OCI-LY7 (cell line): ENCODE data around the gene AVPR2. TPM values are rescaled to one million over a fixed set of nuclear protein-coding genes. Genes with fewer than 3 reads are reported as not detected.

Experiments
- BruUV-seq: library from RNA; stranded (reverse); fragments of 400-500 nt; replicated peaks from 2 replicates; lab custom pipeline; 2021; lab: Mats Ljungman, UMichigan
- CTCF ChIA-PET: fragments of 300-600 bp; sonication (Branson Sonifier 250); formaldehyde crosslinking; loops from one replicate; lab custom pipeline; 2022; ENCODE audit warnings: antibody characterized with exemption; ENCODE audit not compliant: unreplicated experiment; lab: Charles Lee
- POLR2A ChIA-PET: fragments of 300-600 bp; sonication (Branson Sonifier 250); formaldehyde crosslinking; loops from one replicate; lab custom pipeline; 2022; ENCODE audit warnings: antibody characterized with exemption; lab: Charles Lee
- DNase-seq: peaks from one replicate; pipeline ENCODE4 v3.0.0-alpha.2; 2015; ENCODE audit warnings: low spot score
- H2AFZ ChIP-seq: fragments of 200-600 bp; sonication (generic), shearing (Covaris generic); 2 replicates; pipeline ENCODE4 v1.6.1; 2014; ENCODE audit warnings: mild to moderate bottlenecking, antibody characterized with exemption, low read length, moderate library complexity
- H3K27ac ChIP-seq: fragments of 200-600 bp; sonication (generic); 2 replicates; pipeline ENCODE4 v1.5.1; 2014; ENCODE audit warnings: mixed run types, low read depth, mild to moderate bottlenecking, moderate library complexity, low read length, inconsistent platforms; ENCODE audit not compliant: poor library complexity, severe bottlenecking
- H3K36me3 ChIP-seq: fragments of 200-600 bp; sonication (generic); 2 replicates; pipeline ENCODE4 v1.6.1; 2014; ENCODE audit warnings: mild to moderate bottlenecking, antibody characterized with exemption, low read length, moderate library complexity, mixed read lengths; ENCODE audit not compliant: insufficient read depth
- H3K4me1 ChIP-seq: fragments of 200-600 bp; sonication (generic); 2 replicates; pipeline ENCODE4 v1.5.1; 2014; ENCODE audit warnings: mild to moderate bottlenecking, low read length; ENCODE audit not compliant: insufficient read depth, poor library complexity, severe bottlenecking
- H3K4me2 ChIP-seq: fragments of 200-600 bp; sonication (generic); 2 replicates; pipeline ENCODE4 v1.6.1; 2014; ENCODE audit warnings: mild to moderate bottlenecking, low read length
- H3K4me3 ChIP-seq: fragments of 200-600 bp; sonication (generic); 2 replicates; pipeline ENCODE4 v1.5.1; 2014; ENCODE audit warnings: mild to moderate bottlenecking, low read depth, low read length; ENCODE audit not compliant: poor library complexity, severe bottlenecking
- H3K79me2 ChIP-seq: fragments of 200-600 bp; sonication (generic); 2 replicates; pipeline ENCODE4 v1.6.1; 2016; ENCODE audit warnings: low read depth, mild to moderate bottlenecking, low read length, moderate library complexity, mixed read lengths; ENCODE audit not compliant: insufficient read depth
- H3K9me2 ChIP-seq: fragments of 200-600 bp; sonication (generic); 2 replicates; pipeline ENCODE4 v1.6.1; 2016; ENCODE audit warnings: mild to moderate bottlenecking, low read length, mixed read lengths; ENCODE audit not compliant: insufficient read depth
- H3K9me3 ChIP-seq: fragments of 200-600 bp; sonication (generic); 2 replicates; pipeline ENCODE4 v1.6.1; 2014; ENCODE audit warnings: mild to moderate bottlenecking, mixed run types, low read length, mixed read lengths
- H4K20me1 ChIP-seq: fragments of 200-600 bp; sonication (generic); 2 replicates; pipeline ENCODE4 v1.6.1; 2014; ENCODE audit warnings: mild to moderate bottlenecking, antibody characterized with exemption, low read length, moderate library complexity, mixed read lengths; ENCODE audit not compliant: insufficient read depth
- CTCF ChIP-seq: fragments of 200-600 bp; sonication (generic); conservative IDR thresholded peaks from 2 replicates; pipeline ENCODE4 v1.5.1; 2014; ENCODE audit warnings: mild to moderate bottlenecking, antibody characterized with exemption, low read length, moderate library complexity, mixed read lengths
- EZH2phosphoT487 ChIP-seq: fragments of 200-600 bp; sonication (generic); IDR thresholded peaks from 2 replicates; pipeline ENCODE4 v1.6.1; 2018; ENCODE audit warnings: low read depth, borderline replicate concordance, mild to moderate bottlenecking, mixed run types, antibody characterized with exemption, low read length, moderate library complexity, mixed read lengths
- intact Hi-C: fragments of 100-400 bp; cut with micrococcal nuclease; formaldehyde crosslinking; loops from one replicate; pipeline ENCODE4 v1.10.0; 2022; ENCODE audit not compliant: unreplicated experiment
- total RNA-seq, 2 experiments: library from RNA; depleted of rRNA in 1 of 2; stranded (reverse); fragments of >200 nt in 1 of 2; shearing (Covaris generic) in 1 of 2; gene quantifications; 2 replicates each; pipeline ENCODE4 v1.2.3, GENCODE V29; 2014 to 2022

AVPR2 gene
- total RNA-seq, 2 experiments from 2014 or later = 0.09 TPM; not detected in 1

DNA sequence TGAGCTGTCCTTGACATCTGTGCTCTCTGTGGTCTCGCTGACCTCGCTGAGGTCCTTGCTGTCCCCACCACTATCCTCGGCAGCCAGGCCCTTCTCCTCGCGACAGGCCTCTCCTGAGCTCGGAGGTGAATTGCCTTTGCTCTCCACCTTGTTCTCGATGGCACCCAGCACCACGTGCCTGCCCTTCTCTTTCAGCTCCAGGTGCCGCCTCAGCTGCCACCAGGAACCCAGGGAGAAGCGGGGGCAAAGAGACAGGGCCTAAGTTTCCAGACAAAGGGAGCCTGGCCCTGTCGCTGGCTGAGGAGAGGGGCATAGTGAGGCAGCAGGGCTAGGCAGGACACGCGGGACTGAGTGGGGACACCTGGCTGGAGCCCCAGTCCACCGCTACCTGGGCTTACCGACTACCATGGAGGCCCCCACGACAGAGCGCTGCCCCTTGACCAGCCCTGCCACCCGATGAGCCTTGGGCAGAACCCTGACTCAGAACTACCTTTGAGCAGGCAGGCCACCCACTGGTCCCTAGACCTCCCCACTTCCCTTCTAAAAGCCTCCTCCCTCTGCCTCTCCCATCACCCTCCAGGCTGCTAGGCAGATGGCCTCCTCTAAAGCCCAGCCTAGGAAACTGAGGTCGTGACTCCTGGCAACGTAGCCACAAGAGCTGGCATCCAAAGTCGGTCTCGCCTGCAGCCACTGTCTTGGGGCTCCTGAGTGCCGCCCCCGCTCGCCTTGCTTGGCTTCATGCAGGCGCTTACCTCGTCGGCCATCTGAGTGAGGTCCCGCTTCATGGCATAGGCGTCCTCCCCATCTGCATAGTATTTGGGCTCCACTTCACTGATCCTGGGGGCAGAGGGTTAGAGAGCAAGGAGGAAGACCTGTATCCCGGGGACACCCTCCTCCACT is 25.8 kb downstream of the AVPR2 start:
- Histone ChIP-seq H4K20me1 (no peaks in the 10 kb centered on the region), H3K4me3 (no peak overlapping the region), H3K36me3 (peaks cover 37% of the 10 kb centered on the region), H2AFZ (no peak overlapping the region), H3K79me2 (peaks cover 13% of the 10 kb centered on the region; the same call in 1 of the 2 replicates), H3K27ac (peak overlapping the region; percentile 72), H3K9me2 (no peaks in the 10 kb centered on the region), H3K9me3 (no peaks in the 10 kb centered on the region), H3K4me1 (peaks cover 21% of the 10 kb centered on the region), H3K4me2 (peak overlapping the region; percentile 77; the same call in 1 of the 2 replicates)
- no TSS peak for BruUV-seq
- ChIA-PET POLR2A (interaction anchor here (2.0 kb wide), 1 partner anchor 9 kb away, joined by 8 read pairs; no protein-coding TSS in a partner anchor), CTCF (interaction anchor here (0.6 kb wide), 1 partner anchor 312 kb away, joined by 3 read pairs; no protein-coding TSS in a partner anchor)
- TF ChIP-seq EZH2phosphoT487 = no peak
- TF ChIP-seq CTCF = no peak
- intact Hi-C loops = no loop called here
- DNase-seq = no peak

DNA sequence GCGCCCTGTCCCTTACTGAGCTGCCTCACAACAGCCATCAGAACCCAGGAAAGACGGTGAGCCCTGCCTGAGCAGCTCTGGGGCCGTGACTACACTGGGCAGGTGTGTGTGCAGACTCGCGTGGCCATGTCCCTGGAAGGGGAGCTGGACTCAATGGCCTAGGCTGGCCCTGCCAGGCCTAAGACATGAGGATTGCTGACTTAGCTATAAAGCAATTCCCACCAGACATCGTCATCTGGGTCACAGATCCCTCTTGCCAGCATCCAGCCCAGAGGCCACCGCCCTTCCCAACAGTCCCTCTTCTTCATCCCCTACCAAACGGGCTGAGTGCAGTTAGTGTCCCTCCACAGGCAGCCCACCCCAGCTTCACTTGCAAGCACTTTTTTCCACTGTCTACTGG is 26.7 kb downstream of the AVPR2 start:
- Histone ChIP-seq H4K20me1 (no peaks in the 10 kb centered on the region), H3K9me3 (no peaks in the 10 kb centered on the region), H3K4me1 (peaks cover 23% of the 10 kb centered on the region), H3K4me3 (no peak overlapping the region), H3K4me2 (no peak overlapping the region), H3K36me3 (peaks cover 32% of the 10 kb centered on the region), H2AFZ (no peak overlapping the region), H3K27ac (no peak overlapping the region), H3K79me2 (peaks cover 10% of the 10 kb centered on the region; the same call in 1 of the 2 replicates), H3K9me2 (no peaks in the 10 kb centered on the region)
- ChIA-PET POLR2A (no interaction called here), CTCF (interaction anchor here (0.6 kb wide), 1 partner anchor 313 kb away, joined by 3 read pairs; no protein-coding TSS in a partner anchor)
- TF ChIP-seq EZH2phosphoT487 (no peak), CTCF (no peak)
- BruUV-seq = no TSS peak
- DNase-seq = no peak
- intact Hi-C loops = no loop called here
